ENCODE measurements around the gene ALKBH3.

The ALKBH3 gene

GRCh38 chr11:43922744-43923405 lies 42.2 kb downstream of the ALKBH3 start:
- DNase-seq (ENCODE audit: low spot score) = no peak

- DNase-seq (ENCODE audit: low spot score) = no peak
Observed at GRCh38 chr11:43923406-43924111, 42.9 kb downstream of the ALKBH3 start.

GRCh38 chr11:43924112-43924855 lies 43.7 kb downstream of the ALKBH3 start:
- DNase-seq (ENCODE audit: low spot score) = no peak

- no peak for DNase-seq (ENCODE audit: low spot score)
Observed at GRCh38 chr11:43925063-43925931, 44.7 kb downstream of the ALKBH3 start.

- no peak for DNase-seq (ENCODE audit: low spot score)
Observed at GRCh38 chr11:43925932-43926505, 45.4 kb downstream of the ALKBH3 start.

DNA sequence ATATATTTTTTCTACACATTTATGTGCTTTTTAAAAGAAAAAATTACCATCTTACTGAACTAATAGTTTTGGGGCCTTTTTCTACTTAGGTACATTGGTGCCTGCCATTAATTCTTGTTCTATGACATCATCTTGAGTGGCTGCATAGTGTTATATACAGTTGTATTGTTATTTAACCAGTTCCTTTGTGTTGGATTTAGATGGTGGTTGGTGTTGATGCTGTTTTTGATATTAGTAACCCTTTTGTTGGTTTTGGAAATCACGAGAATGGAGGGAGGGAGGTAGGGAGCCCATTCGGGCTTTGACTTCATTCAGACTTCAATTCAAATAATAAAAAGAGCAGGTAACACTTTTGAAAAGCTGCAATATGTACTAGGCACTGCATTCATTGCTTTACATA lies 46.4 kb downstream of the ALKBH3 start:
- DNase-seq (ENCODE audit: low spot score) = no peak

- DNase-seq (ENCODE audit: low spot score) = no peak
Observed at GRCh38 chr11:43927925-43928707, 47.5 kb downstream of the ALKBH3 start.

DNA sequence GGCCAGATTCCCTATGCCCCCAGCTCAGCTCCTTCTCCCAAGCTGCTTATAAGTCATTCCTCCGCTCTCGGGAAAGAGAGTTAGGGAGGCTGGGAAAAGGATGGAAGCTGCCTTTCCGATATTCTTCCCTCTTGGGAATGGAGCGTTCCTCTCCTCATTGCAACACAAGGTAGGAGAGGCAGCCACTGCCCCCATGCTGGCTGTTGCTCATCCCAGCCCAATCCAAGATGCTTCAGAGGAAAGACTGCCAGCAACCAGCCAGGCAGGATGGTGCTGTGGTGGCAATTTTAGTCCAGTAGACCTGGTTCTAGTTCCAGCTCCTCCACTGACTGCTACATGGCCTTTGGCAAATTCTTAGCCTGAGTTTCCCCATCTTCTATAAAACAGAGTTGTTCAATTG lies 48.1 kb downstream of the ALKBH3 start:
- DNase-seq (ENCODE audit: low spot score) = no peak

DNA sequence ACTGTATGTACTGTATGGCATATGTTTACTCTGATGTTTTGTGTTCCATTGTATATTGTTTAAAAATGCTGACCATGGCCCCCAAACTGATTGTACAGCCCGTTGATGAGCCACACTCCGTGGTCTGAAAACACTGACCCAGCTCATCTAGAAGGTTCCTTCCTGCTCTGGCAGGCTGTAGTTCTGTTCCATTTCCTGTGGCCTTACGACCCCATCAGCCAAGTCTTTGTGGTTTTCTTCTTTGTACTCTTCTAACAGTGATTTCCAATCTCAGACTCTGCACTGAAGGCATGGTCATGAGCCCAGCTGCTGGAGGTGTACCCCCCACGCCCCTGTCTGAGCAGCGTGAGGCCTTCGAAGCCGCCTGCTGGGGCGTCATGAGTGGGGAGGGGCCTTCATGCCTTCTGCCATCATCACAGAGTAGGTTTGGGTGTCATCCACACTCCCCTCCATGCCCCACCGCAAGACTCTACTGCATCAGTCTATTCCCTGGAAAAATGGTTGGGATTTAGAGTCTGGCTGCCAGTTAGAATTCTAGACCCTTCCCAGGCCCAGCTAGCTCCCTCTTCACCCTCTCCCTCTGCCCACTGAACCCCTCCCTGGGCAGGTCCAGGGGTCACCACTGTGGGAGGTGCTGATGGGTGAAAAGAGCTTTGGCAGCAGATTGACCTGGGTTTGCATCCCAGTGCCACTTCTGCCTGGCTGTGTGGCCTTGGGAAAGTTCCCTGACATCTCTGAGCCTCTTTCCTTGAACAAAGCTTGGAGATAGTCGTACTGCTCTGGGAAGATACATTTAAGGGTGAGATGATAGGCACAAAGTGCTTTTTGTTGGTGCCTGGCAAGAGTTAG lies 50.5 kb downstream of the ALKBH3 start:
- DNase-seq (ENCODE audit: low spot score) = no peak

- no peak for DNase-seq (ENCODE audit: low spot score)
Observed at GRCh38 chr11:43931717-43932039, 51.0 kb downstream of the ALKBH3 start.

GRCh38 chr11:43933226-43933607 lies 52.6 kb downstream of the ALKBH3 start:
- no peak for DNase-seq (ENCODE audit: low spot score)

DNA sequence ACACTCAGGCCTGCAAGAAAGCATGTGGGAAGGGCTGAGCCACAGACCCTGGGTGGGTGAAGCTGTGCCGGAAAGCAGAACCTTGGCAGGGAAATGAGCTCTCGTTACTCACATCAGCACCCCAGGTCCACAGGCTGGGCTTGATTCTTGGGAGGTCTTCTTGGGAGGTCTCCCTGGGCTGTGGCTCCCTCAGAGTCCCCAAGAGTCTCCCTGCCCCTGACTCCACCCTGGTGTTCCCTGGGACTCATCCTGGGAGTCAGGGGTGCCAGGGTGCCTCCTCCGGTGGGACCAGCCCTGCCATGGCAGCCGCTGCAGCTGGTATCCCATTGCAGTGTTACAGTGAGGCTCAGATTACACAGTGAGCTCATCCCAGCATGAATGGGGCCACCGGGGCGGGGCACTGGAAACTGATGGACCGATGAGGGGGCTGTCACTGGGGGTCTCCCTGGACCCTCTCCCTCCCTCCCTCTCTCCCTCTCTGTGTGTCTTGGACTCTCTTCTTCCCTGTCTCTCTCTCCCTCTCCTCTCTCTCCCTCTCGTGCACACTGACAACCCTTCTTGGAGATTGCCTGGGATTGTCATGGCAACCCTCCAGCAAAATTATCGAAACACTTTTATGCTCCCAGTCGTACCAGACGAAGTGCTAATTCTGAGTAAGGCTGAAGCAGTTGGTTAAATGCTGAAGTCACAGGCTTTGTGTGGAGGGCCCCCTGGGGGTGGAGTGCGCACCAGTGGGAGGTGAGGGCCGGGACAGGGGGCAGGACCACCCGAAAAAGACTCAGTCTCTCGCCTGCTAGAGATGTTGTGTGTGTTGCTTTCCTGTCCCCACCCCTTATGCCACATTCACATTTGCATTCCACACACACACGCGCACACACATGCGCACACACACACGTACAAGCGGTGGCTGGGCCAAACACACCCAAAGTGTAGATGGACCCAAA lies 53.2 kb downstream of the ALKBH3 start:
- no peak for DNase-seq (ENCODE audit: low spot score)

- no peak for DNase-seq (ENCODE audit: low spot score)
Observed at GRCh38 chr11:43934601-43935423, 54.2 kb downstream of the ALKBH3 start.

DNA sequence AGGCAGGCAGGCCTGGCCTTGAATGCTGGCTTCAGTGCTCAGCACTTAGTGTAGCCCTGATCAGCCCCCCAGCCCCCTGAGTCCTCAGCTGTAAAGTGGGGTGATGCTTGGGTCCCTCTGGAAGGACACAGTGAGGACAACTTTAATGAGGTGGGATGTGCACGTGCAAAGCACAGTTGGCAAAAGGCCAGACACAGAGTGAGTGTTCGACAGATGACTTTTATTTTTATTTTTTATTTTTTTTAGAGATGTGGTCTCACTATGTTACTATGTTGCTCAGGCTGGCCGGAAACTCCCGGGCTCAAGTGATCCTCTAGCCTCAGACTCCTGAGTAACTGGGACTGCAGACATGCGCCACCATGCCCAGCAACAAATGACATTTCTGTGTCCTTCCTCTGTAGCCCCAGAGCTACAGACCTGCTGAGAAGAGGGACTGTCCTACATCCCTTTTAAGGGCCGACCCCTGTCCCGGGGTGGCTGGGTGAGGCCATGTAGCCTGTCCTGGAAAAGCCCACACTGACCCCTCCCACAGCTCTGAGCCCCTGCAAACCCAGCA lies 54.9 kb downstream of the ALKBH3 start:
- no peak for DNase-seq (ENCODE audit: low spot score)

- DNase-seq (ENCODE audit: low spot score) = no peak
Observed at GRCh38 chr11:43936076-43936475, 55.4 kb downstream of the ALKBH3 start.

GRCh38 chr11:43937434-43938411 lies 57.1 kb downstream of the ALKBH3 start:
- DNase-seq (ENCODE audit: low spot score) = no peak

Data from D341Med (cell line).